Pancreas (tissue), 10 donors: Measurements from ENCODE around the gene DZANK1. TPM values are rescaled to one million over a fixed set of nuclear protein-coding genes. Genes with fewer than 3 reads are reported as not detected.
"Not testable (repeated sequence)": the region's sequence is repeated elsewhere in the genome, so short reads cannot be mapped to it uniquely, and the experiment has no call there.

Source experiments
- ATAC-seq, 4 donors: fragments of 200-7000 bp; cut with Tn5 transposase; one replicate each; pipeline versions ENCODE4 v1.8.0 to v1.9.1; 2020; ENCODE audit warnings: mild to moderate bottlenecking in 4 of 4, moderate library complexity in 4 of 4
- DNase-seq, 6 donors: peaks; one replicate each; pipeline ENCODE4 v3.0.0-alpha.2; 2020
- FAIRE-seq: peaks from 2 replicates; lab custom pipeline; 2012; peaks lifted over from hg19 to GRCh38; lab: Jason Lieb, UNC
- H3K27ac ChIP-seq, 4 donors: fragments of 200-600 bp; sonication (generic); 1 replicate in 3 of 4; 2 replicates in 1 of 4; pipeline versions ENCODE4 v1.5.0 to v1.8.0; 2020
- H3K27me3 ChIP-seq, 4 donors: fragments of 200-600 bp; one replicate each; pipeline ENCODE4 v1.8.0; 2021
- H3K36me3 ChIP-seq, 3 donors: fragments of 200-600 bp; sonication (generic) in 1 of 3; one replicate each; pipeline versions ENCODE4 v1.5.0 to v1.8.0; 2020 to 2021
- H3K4me1 ChIP-seq, 3 donors: fragments of 200-600 bp; one replicate each; pipeline ENCODE4 v1.8.0; 2021
- H3K4me3 ChIP-seq, 4 donors: fragments of 200-600 bp; sonication (generic) in 2 of 4; one replicate each; pipeline versions ENCODE4 v1.5.0 to v1.8.0; 2020 to 2021
- H3K9me3 ChIP-seq, 4 donors: fragments of 200-600 bp; one replicate each; pipeline ENCODE4 v1.8.0; 2021
- WGBS, 2 donors: extraction: QIAGEN DNeasy Blood & Tissue Kit; methylation state at CpG; one replicate each; pipeline ENCODE4 v1.1.7; 2013; 5-methylcytosine and 5-hydroxymethylcytosine counted together
- intact Hi-C, 3 donors: fragments of 100-400 bp; cut with DNase I; formaldehyde crosslinking; loops; one replicate each; pipeline versions ENCODE4 v1.11.1 to v1.14.2; 2022
- microRNA-seq, 2 donors: library from miRNA; unstranded; fragments of <30 nt; microRNA quantifications; one replicate each; pipeline versions ENCODE4 to v1.1.0, GENCODE V29; 2019 to 2020
- polyA plus RNA-seq, 2 donors: library from polyadenylated mRNA; stranded (reverse); fragments of 200-250 nt; gene quantifications; one replicate each; pipeline ENCODE4 v1.2.3, GENCODE V29; 2013
- total RNA-seq, 6 donors: library from RNA; stranded (reverse); fragmentation: NEBNext Ultra II Directional in 4 of 6; extraction: Animal tissue kit (Norgen Biotek cat#: 25700) in 4 of 6; gene quantifications; one replicate each; pipeline versions ENCODE4 v1.2.1 to v1.2.4, GENCODE V29; 2021 to 2023
- TF ChIP-seq, protein P1 (sequence below), 4 donors: fragments of 200-600 bp; sonication (generic) in 3 of 4; IDR thresholded peaks; one replicate each; pipeline versions ENCODE4 v1.5.0 to v1.8.0; 2021; ENCODE audit warnings: antibody characterized with exemption in 4 of 4
- donor health status: healthy with polysubstance abuse.
- donor health status: DM: no; HTN: no; CAD: no; lungs with moderate emphysema.
- donor health status: DM: no; HTN: no; CAD: no.
- donor health status: control.
- donor health status: control.
- donor health status: Bipolar disorder and iron deficiency.
- donor health status: DM: yes; HTN: yes; CAD: no.
- donor health status: DM: no; HTN: no; CAD: no.
- donor health status: DM: no; HTN: no; CAD: no.
- donor health status: DM: yes; HTN: yes; CAD: no.

The DZANK1 gene
- total and polyA plus RNA-seq, 8 donors: 0.73 to 3.6 (median 1.0) TPM

DNA sequence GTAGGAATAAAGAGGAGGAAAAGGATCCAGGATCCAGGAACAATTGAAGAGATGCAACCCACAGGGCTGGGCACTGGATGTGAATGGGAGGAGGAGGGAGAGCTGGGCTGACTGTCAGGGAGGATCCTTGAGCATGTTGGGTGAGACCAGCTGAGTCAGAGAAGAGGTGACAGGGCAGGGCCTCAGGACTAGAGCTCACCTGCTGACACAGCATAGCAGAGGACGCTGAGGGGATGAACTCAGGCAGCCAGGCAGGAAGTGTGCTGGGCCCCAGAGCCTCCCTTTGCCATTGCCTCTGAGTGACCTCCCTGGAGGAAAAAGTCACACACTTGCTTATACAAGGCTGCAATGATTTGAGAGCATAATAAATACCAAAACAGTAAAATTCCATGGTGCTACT lies 106.2 kb downstream of the DZANK1 start:
- Histone ChIP-seq H3K4me1 (no peaks in the 10 kb centered on the region), H3K27me3 (no peaks in the 10 kb centered on the region), H3K36me3 (no peaks in the 10 kb centered on the region), H3K27ac (no peak overlapping the region), H3K4me3 (no peak overlapping the region), H3K9me3 (no peaks in the 10 kb centered on the region)
- FAIRE-seq (no peak), DNase-seq (no peak), ATAC-seq (no peak)
- TF ChIP-seq, protein P1, sequence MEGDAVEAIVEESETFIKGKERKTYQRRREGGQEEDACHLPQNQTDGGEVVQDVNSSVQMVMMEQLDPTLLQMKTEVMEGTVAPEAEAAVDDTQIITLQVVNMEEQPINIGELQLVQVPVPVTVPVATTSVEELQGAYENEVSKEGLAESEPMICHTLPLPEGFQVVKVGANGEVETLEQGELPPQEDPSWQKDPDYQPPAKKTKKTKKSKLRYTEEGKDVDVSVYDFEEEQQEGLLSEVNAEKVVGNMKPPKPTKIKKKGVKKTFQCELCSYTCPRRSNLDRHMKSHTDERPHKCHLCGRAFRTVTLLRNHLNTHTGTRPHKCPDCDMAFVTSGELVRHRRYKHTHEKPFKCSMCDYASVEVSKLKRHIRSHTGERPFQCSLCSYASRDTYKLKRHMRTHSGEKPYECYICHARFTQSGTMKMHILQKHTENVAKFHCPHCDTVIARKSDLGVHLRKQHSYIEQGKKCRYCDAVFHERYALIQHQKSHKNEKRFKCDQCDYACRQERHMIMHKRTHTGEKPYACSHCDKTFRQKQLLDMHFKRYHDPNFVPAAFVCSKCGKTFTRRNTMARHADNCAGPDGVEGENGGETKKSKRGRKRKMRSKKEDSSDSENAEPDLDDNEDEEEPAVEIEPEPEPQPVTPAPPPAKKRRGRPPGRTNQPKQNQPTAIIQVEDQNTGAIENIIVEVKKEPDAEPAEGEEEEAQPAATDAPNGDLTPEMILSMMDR (IDR thresholded peaks at IDR 0.05): no peak
- intact Hi-C loops: no loop called here
- 20 to 26% methylated on average over 1 of the region's 1 CpG for WGBS, 2 donors

DNA sequence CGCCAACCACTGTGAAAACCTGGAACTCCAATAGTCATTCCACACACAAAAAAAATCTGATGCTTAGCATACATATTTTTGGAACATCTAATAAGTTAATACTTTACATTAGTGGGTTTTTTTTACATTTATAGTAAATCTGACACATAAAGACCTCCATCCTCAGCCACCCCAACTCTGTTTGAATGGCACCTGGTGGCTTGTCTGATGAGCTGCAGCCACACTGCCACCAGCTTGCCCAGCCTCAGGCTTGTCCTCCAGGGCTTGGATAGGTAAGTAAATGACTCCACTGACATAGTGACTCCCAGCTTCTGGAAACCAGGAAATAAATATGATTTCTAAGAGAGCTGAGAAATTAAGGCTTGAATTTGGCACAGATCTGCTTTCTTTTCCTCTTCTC lies 107.0 kb downstream of the DZANK1 start:
- Histone ChIP-seq H3K9me3 (peaks cover 0 to 4% (median 0%) of the 10 kb centered on the region in 4 donors), H3K27ac (no peak overlapping the region), H3K27me3 (no peaks in the 10 kb centered on the region), H3K4me1 (no peaks in the 10 kb centered on the region), H3K36me3 (no peaks in the 10 kb centered on the region), H3K4me3 (no peak overlapping the region)
- ATAC-seq: no peak
- DNase-seq: no peak
- WGBS, 2 donors: 97 to 100% methylated on average over 1 of the region's 1 CpG
- intact Hi-C loops: no loop called here
- FAIRE-seq: no peak
- TF ChIP-seq, protein P1 (IDR thresholded peaks at IDR 0.05): no peak

DNA sequence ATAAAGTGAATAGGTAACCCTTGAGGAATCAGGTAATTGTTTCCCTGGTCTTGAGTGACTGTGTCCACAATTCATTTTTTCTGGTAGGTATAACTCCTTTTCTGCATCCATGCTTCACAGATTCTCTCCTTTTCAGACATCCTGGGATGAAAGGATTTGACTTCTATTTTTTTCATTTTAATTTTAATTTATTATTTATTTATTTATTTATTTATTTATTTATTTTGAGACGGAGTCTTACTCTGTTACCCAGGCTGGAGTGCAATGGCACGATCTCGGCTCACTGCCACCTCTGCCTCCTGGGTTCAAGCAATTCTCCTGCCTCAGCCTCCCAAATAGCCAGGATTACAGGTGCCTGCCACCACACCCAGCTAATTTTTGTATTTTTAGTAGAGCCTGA lies 117.1 kb downstream of the DZANK1 start:
- H3K27me3 ChIP-seq, H3K4me1 ChIP-seq, ATAC-seq, FAIRE-seq, H3K27ac ChIP-seq, intact Hi-C loops, H3K9me3 ChIP-seq, H3K4me3 ChIP-seq, DNase-seq, H3K36me3 ChIP-seq: not testable (repeated sequence)
- WGBS, 2 donors: 53 to 59% methylated on average over 3 of the region's 3 CpGs

Small RNA genes lying within 50 kb of the gene (microRNA-seq; reads per million reads assigned to microRNA genes)
- 0 to 0.77 reads per million in 2 donors for gene MIR3192

Other genes starting within 250 kb of the DZANK1 start
- gene ZNF133, start 178.5 kb downstream of the DZANK1 start, total RNA-seq: 1 to 10 TPM; 6.0 to 8.9 (median 6.5) TPM
- gene ZNF133, start 178.5 kb downstream of the DZANK1 start, polyA plus RNA-seq: 10 to 100 TPM; 21.6 to 29.2 TPM
- 1 to 10 TPM; 3.3 to 4.8 (median 3.8) TPM for gene POLR3F, start 360 bp upstream of the DZANK1 start, total RNA-seq
- 1 to 10 TPM; 4.4 to 8.6 TPM for gene POLR3F, start 360 bp upstream of the DZANK1 start, polyA plus RNA-seq
- 1 to 10 TPM; 3.9 to 7.3 (median 6.3) TPM for gene RBBP9, start 30.2 kb upstream of the DZANK1 start, total RNA-seq
- 1 to 10 TPM; 2.1 to 4.5 TPM for gene RBBP9, start 30.2 kb upstream of the DZANK1 start, polyA plus RNA-seq
- 10 to 100 TPM; 39.3 to 55.8 (median 47.7) TPM for gene SEC23B, start 40.9 kb upstream of the DZANK1 start, total RNA-seq
- gene SEC23B, start 40.9 kb upstream of the DZANK1 start, polyA plus RNA-seq: 10 to 100 TPM; 10.1 to 23.9 TPM
- gene SMIM26, start 100.4 kb upstream of the DZANK1 start, total RNA-seq: 10 to 100 TPM; 28.8 to 39.3 (median 33.3) TPM
- gene SMIM26, start 100.4 kb upstream of the DZANK1 start, polyA plus RNA-seq: 100 to 1,000 TPM in 1 of 2 donors, 10 to 100 TPM in 1; 88.0 to 109 TPM
- gene DTD1, start 121.0 kb upstream of the DZANK1 start, total RNA-seq: 10 to 100 TPM in 5 of 6 donors, 1 to 10 TPM in 1; 8.5 to 14.5 (median 12.1) TPM
- gene DTD1, start 121.0 kb upstream of the DZANK1 start, polyA plus RNA-seq: 10 to 100 TPM in 1 of 2 donors, 1 to 10 TPM in 1; 7.4 to 20.6 TPM